ENCODE data around the gene ALK. TPM values are rescaled to one million over a fixed set of nuclear protein-coding genes. Genes with fewer than 3 reads are reported as not detected.

Gene ALK
- total RNA-seq, 1 donor from 2014 or later, result not detected

DNA sequence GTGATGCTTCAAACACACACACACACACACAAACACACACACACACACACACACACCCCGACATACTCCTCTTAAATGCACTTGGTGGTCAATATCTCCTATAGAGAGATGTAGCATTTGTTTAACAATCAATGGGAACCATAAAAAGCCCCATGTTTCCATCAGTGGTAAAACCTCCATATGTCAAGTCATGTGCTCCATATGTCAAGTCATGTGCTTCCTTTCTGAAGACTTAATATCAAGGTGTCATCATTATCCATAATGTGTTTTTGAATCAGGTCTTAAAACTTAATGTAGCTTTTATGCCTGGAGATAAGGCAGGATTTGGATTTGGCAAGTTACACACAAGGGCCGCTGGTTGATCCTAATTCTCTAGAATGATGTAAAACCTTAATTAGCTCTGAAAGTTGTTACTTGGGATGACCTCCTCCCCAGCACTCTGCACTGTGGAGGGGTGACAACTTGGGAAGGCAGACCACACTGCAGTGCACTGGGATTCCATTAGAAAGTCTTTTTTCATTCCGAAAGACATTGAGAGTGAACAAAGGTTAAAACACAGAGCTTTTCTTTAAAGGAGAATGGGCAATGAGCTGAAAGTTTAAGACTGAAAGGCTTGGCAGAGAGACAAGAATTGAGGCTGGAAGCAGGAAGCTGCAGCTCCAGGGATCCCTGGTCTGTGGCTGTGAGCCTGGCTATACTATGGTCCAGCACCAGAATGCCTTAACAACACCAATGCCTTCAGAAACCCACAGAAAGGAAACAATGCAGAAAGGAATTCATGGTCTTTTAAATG lies 26.4 kb downstream of the ALK start:
- DNase-seq (ENCODE audit: low spot score), result no peak
- Mint-ChIP-seq H3K4me1 (ENCODE audit: low read depth) (no peaks in the 10 kb centered on the region), H3K27me3 (ENCODE audit: insufficient read depth) (peaks cover 3% of the 10 kb centered on the region), H3K4me3 (no peak overlapping the region), H3K9me3 (no peaks in the 10 kb centered on the region), H3K27ac (no peak overlapping the region), H3K36me3 (ENCODE audit: low read depth) (no peaks in the 10 kb centered on the region)
- intact Hi-C loops (cut with micrococcal nuclease), result no loop called here

DNA sequence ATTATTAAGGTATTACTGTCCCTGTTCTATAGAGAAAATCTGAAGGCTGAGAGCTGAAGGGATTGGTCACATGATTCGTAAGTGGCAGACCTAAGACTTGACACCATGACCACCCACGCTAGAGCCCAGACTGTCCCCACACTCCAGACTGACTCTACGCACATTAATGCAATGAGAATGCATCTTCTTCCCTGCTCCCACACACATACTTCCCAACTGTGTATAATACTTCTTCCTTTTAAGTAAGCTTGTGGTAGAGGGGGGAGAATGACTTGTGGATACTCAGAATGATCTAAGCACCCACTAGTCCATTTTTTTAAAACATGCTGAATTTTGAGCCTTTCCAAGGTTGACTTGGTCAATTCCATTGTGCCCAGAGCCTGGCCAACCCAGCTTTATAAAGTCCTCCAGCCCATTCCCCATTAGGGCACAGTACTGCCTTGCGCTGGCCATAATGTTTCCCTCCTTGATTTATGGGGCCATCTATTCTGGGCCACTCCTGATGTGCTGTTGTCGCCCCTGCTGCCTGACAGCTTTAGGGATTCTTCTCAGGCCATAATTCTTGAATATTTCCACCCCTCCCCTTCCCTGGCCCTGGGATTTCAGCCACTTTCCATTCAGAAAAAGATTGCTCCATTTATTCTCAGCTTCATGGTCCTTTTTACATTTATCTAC lies 28.7 kb downstream of the ALK start:
- intact Hi-C loops (cut with micrococcal nuclease), result no loop called here
- H3K4me1 Mint-ChIP-seq (ENCODE audit: low read depth), result no peaks in the 10 kb centered on the region
- H3K36me3 Mint-ChIP-seq (ENCODE audit: low read depth), result no peaks in the 10 kb centered on the region
- H3K27me3 Mint-ChIP-seq (ENCODE audit: insufficient read depth), result peaks cover 6% of the 10 kb centered on the region
- H3K4me3 Mint-ChIP-seq, result no peak overlapping the region
- no peak overlapping the region for H3K27ac Mint-ChIP-seq
- DNase-seq (ENCODE audit: low spot score), result no peak
- no peaks in the 10 kb centered on the region for H3K9me3 Mint-ChIP-seq

DNA sequence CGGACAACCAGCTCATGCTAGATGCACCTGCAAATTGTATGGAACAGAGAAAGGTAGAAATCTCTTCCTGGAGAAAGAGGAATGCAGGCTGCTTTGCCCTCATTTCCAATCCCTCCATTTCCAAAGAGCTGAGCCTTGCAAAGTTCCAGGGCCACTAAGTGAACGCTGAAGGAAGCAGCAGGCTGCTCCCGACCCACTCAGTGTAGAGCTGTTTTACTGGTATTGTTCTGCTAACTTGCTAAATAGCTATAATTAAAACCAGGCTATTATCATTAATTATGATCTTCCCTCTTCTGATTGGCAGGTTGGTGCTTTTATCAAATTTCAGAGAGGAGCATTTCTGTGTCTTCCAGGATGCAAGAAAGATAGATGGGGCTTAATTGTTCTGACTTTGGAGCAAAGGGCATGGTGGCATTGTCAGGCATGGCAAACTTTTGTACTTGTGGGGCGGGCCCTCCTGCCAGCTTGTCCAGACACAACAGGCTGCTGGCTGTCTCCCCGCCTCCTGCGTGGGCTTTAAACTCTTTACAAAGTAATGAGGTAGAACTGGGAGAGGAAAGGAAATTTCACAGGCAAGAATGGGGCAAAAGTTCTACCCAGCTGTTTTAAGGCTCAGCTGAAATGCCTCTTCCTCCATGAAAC lies 40.2 kb downstream of the ALK start:
- intact Hi-C loops (cut with micrococcal nuclease), result no loop called here
- Mint-ChIP-seq H3K4me1 (ENCODE audit: low read depth) (no peaks in the 10 kb centered on the region), H3K36me3 (ENCODE audit: low read depth) (no peaks in the 10 kb centered on the region), H3K27me3 (ENCODE audit: insufficient read depth) (peaks cover 2% of the 10 kb centered on the region), H3K27ac (no peak overlapping the region), H3K9me3 (no peaks in the 10 kb centered on the region), H3K4me3 (no peak overlapping the region)
- no peak for DNase-seq (ENCODE audit: low spot score)

DNA sequence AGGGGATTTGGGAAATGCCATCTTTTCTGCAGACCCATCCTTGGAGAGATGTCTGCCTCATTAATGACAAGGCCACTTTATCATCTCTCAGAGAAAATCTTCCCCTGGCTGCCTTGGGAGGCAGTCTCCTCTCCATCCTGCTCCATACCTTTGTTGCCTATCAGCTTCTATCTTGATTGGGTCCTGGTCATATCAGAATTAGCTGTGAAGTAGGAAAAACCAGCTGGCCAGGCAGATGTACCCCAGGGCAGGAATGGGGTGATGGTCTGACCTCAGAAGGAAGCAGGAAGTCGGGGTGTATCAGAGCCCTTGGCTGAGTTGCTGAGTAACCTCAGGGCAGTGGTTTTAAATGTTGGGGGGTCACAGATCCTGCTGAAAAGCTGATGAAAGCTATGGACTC lies 41.3 kb downstream of the ALK start:
- Mint-ChIP-seq H3K4me3 (no peak overlapping the region), H3K27me3 (ENCODE audit: insufficient read depth) (peaks cover 2% of the 10 kb centered on the region), H3K36me3 (ENCODE audit: low read depth) (no peaks in the 10 kb centered on the region), H3K9me3 (no peaks in the 10 kb centered on the region), H3K27ac (no peak overlapping the region), H3K4me1 (ENCODE audit: low read depth) (no peaks in the 10 kb centered on the region)
- intact Hi-C loops (cut with micrococcal nuclease), result no loop called here
- no peak for DNase-seq (ENCODE audit: low spot score)

DNA sequence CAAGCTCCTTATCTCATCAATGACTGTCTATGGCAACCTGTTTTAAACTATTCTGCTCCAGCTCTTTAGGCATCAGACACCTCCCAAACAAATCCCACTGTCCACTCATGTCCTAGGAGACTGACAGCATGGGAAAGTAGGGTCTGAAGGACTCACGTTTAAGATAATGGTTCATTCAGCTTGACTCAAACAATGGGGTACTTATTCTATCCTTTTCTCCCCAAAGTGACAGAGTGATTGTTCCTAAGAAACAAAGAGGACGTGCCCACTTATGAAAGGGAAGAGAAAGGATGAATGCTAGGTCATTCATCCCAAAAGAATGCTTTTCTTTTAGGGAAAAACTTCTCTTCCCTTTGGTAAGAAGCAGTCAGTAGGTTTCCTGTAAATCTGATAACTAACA lies 41.9 kb downstream of the ALK start:
- Mint-ChIP-seq H3K9me3 (no peaks in the 10 kb centered on the region), H3K27me3 (ENCODE audit: insufficient read depth) (peaks cover 2% of the 10 kb centered on the region), H3K4me3 (no peak overlapping the region), H3K27ac (no peak overlapping the region), H3K4me1 (ENCODE audit: low read depth) (no peaks in the 10 kb centered on the region), H3K36me3 (ENCODE audit: low read depth) (no peaks in the 10 kb centered on the region)
- DNase-seq (ENCODE audit: low spot score), result no peak
- intact Hi-C loops (cut with micrococcal nuclease), result no loop called here

DNA sequence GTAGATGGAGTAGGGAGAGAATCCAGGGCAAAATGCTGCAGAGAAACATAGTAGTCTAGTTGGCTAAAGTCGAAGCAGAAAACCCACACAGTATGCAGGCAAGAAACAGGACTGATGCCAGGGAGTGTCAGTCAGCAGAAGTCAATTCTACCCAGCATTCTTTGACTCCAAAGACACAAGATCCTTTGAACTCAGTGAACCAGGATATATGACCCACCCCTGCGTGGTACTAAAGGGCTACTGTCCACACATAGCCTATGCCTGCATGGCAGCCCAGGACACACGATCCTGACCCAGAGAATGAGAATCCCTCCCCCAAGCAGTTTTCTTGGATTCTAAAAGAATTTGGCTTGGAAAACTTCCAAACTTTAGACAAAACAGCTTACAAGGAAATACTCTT lies 42.5 kb downstream of the ALK start:
- H3K27ac Mint-ChIP-seq, result no peak overlapping the region
- H3K27me3 Mint-ChIP-seq (ENCODE audit: insufficient read depth), result peaks cover 2% of the 10 kb centered on the region
- H3K36me3 Mint-ChIP-seq (ENCODE audit: low read depth), result no peaks in the 10 kb centered on the region
- intact Hi-C loops (cut with micrococcal nuclease), result no loop called here
- no peaks in the 10 kb centered on the region for H3K4me1 Mint-ChIP-seq (ENCODE audit: low read depth)
- no peak overlapping the region for H3K4me3 Mint-ChIP-seq
- DNase-seq (ENCODE audit: low spot score), result no peak
- no peaks in the 10 kb centered on the region for H3K9me3 Mint-ChIP-seq

DNA sequence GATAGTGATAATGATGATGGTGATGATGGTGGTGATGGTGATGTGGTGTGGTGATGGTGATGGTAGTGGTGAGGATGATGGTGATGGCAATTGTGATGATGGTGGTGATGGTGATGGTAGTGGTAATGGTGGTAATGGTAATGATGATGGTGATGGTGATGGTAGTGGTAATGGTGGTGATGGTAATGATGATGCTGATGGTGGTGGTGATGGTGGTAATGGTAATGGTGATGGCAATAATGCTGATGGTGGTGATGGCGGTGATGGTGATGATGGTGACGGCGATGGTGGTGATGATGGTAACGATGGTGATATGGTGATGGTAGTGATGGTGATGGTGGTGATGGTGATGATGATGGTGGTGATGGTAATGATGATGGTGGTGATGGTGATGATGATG lies 45.0 kb downstream of the ALK start:
- intact Hi-C loops (cut with micrococcal nuclease), result no loop called here
- Mint-ChIP-seq H3K4me1 (ENCODE audit: low read depth) (no peaks in the 10 kb centered on the region), H3K4me3 (no peak overlapping the region)

DNA sequence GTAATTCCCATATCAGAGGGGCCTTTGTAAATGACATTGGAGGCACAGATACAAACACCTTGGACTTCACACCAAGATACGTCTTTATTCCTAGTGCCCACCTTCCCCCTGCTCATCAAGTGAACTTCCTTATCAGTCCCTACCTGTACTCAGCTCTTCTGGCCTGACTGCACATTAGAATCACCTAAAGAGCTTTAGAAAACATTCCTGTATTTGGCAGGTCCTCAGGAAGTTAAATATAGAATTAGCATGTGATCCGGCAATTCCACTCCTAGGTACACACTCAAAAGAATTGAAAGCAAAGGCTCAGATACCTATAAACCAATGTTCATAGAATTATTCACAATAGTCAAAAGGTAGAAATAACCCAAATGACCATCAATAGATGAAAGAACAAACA lies 46.6 kb downstream of the ALK start:
- Mint-ChIP-seq H3K4me3 (no peak overlapping the region), H3K9me3 (no peaks in the 10 kb centered on the region), H3K27ac (no peak overlapping the region), H3K36me3 (ENCODE audit: low read depth) (no peaks in the 10 kb centered on the region), H3K27me3 (ENCODE audit: insufficient read depth) (no peaks in the 10 kb centered on the region), H3K4me1 (ENCODE audit: low read depth) (no peaks in the 10 kb centered on the region)
- no peak for DNase-seq (ENCODE audit: low spot score)
- intact Hi-C loops (cut with micrococcal nuclease), result no loop called here

More for the DNA sequence above, 45.0 kb downstream of the ALK start:
- no peak overlapping the region for H3K27ac Mint-ChIP-seq
- DNase-seq (ENCODE audit: low spot score), result no peak
- no peaks in the 10 kb centered on the region for H3K9me3 Mint-ChIP-seq
- H3K36me3 Mint-ChIP-seq (ENCODE audit: low read depth), result no peaks in the 10 kb centered on the region
- no peaks in the 10 kb centered on the region for H3K27me3 Mint-ChIP-seq (ENCODE audit: insufficient read depth)

DNA sequence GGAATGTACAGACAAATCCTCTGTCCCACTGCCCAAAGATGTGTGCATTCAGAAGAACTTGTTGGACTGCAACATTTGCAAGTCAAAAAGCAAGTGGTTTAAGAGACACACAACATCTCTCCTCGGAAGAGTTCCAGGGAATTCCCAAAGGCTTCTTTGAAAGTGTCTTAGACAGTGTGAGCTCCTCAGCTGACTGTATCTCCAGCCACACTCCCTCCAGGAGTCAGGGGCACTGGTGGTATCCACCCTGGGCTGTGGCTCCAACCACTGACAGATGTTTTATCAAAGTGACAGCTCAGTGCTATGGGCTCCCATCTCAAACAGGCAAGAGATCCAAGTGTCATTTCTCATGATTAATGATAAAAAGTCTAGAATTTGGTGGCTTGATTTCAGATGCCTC lies 48.5 kb downstream of the ALK start:
- Mint-ChIP-seq H3K4me3 (no peak overlapping the region), H3K4me1 (ENCODE audit: low read depth) (no peaks in the 10 kb centered on the region), H3K9me3 (no peaks in the 10 kb centered on the region), H3K27me3 (ENCODE audit: insufficient read depth) (no peaks in the 10 kb centered on the region), H3K36me3 (ENCODE audit: low read depth) (no peaks in the 10 kb centered on the region), H3K27ac (no peak overlapping the region)
- DNase-seq (ENCODE audit: low spot score), result no peak
- intact Hi-C loops (cut with micrococcal nuclease), result no loop called here

DNA sequence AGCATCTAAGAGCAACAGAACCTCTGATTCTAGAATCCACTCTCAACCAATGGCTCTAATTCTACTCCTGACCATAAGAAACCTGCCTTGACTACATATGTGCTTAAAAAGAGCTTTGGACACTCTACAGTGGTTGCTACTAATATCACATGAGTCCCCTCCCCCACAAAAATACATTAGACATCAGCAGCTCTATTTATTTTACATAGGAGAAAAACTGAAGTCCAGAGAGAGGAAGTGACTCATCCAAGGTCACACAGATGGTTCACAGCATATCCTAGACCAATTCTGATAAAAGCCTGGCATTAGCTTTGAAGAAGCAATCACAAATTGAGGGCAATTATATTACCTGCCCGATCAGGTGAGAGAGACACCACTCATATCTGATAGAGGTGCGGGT lies 49.8 kb downstream of the ALK start:
- Mint-ChIP-seq H3K27ac (no peak overlapping the region), H3K4me3 (no peak overlapping the region), H3K36me3 (ENCODE audit: low read depth) (no peaks in the 10 kb centered on the region), H3K27me3 (ENCODE audit: insufficient read depth) (no peaks in the 10 kb centered on the region), H3K9me3 (no peaks in the 10 kb centered on the region), H3K4me1 (ENCODE audit: low read depth) (no peaks in the 10 kb centered on the region)
- intact Hi-C loops (cut with micrococcal nuclease), result no loop called here
- DNase-seq (ENCODE audit: low spot score), result no peak

DNA sequence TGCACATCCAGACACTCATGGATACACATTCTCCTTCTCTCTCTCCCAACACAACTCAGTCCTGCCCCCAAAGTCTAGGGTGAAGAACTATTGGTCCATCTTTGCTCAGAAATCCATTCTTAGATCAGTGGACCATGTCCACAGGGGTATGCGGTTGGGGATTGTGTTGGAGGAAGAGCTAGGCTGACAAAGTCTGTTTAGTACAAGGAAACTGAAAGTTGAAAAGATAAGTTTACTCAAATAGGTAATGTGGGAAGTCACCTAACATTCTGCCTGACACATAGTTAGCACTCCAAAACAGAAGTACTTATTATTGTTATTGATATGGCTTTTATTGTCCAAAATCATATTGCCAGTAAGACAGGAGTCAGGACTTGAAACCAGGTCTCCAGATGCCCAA lies 55.9 kb downstream of the ALK start:
- Mint-ChIP-seq H3K9me3 (no peaks in the 10 kb centered on the region), H3K36me3 (ENCODE audit: low read depth) (no peaks in the 10 kb centered on the region), H3K27me3 (ENCODE audit: insufficient read depth) (peaks cover 7% of the 10 kb centered on the region), H3K4me3 (no peak overlapping the region), H3K27ac (no peak overlapping the region), H3K4me1 (ENCODE audit: low read depth) (no peaks in the 10 kb centered on the region)
- intact Hi-C loops (cut with micrococcal nuclease), result no loop called here
- no peak for DNase-seq (ENCODE audit: low spot score)

DNA sequence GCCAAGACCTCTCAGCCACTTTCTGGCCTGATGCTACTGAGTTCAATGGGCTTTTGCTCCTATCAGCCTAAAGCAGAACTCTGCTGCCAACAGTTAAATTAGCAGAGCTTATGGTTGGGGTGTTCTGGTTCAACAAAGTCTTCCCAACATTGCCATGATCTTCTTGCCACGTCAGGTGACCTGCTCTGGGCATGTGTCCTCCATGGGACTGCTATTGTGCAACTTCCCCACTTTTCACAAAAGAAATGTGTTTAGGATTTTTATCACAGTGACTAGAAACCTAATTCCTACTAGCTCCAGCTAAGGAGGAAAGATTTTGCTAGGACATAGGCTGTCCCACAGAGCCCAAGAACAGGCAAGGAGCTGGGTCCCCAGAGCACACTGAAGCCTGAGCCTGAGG lies 56.4 kb downstream of the ALK start:
- no peak for DNase-seq (ENCODE audit: low spot score)
- Mint-ChIP-seq H3K36me3 (ENCODE audit: low read depth) (no peaks in the 10 kb centered on the region), H3K4me3 (no peak overlapping the region), H3K27ac (no peak overlapping the region), H3K9me3 (no peaks in the 10 kb centered on the region), H3K4me1 (ENCODE audit: low read depth) (no peaks in the 10 kb centered on the region), H3K27me3 (ENCODE audit: insufficient read depth) (peaks cover 7% of the 10 kb centered on the region)
- intact Hi-C loops (cut with micrococcal nuclease), result no loop called here

DNA sequence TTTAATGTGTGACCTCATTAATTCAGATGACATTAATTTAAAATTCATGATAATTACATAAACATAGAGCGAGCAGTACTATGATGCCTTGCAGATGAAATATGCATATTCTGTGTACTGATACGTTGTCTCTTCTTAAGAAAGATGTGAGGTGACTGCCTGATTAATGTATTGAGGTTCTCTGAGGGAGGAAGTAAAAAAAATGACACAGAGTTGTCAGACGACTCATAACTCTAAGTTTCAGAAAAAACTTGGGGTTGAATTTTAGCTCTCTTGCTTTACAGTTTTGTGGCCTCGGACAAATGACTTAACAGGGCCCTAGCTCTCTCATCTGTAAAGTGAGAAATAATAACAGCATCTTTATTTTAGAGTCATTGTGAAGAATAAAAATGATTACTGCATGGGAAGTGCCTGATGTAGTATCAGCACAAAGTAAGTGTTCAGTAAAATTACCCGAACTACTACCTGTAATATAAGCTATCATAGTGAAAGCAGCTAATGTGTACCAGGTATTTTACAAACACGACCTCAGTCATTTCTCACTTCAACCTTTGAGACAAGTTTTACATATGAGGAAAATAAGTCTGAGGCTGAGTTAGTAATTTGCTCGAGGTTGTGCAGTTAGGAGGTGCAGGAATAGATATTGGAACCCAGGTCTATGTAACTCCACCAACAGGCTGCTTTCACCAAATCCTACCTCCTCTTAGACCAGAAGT lies 65.3 kb downstream of the ALK start:
- no peak overlapping the region for H3K4me3 Mint-ChIP-seq
- H3K9me3 Mint-ChIP-seq, result no peaks in the 10 kb centered on the region
- no peaks in the 10 kb centered on the region for H3K36me3 Mint-ChIP-seq (ENCODE audit: low read depth)
- intact Hi-C loops (cut with micrococcal nuclease), result no loop called here
- H3K4me1 Mint-ChIP-seq (ENCODE audit: low read depth), result no peaks in the 10 kb centered on the region
- no peak overlapping the region for H3K27ac Mint-ChIP-seq
- DNase-seq (ENCODE audit: low spot score), result no peak
- H3K27me3 Mint-ChIP-seq (ENCODE audit: insufficient read depth), result no peaks in the 10 kb centered on the region
